Stimulated activated CD4-positive, alpha-beta T cell treated with anti-CD3 and anti-CD28 coated beads, Interleukin-2, amount 100 ng/mL, for 48 hours (primary cell): Measurements from ENCODE around the gene HMSD.

Experiments used
- DNase-seq, 2 donors: peaks; one replicate each; pipeline ENCODE4 v3.0.0-alpha.2; 2020

HMSD gene

DNA sequence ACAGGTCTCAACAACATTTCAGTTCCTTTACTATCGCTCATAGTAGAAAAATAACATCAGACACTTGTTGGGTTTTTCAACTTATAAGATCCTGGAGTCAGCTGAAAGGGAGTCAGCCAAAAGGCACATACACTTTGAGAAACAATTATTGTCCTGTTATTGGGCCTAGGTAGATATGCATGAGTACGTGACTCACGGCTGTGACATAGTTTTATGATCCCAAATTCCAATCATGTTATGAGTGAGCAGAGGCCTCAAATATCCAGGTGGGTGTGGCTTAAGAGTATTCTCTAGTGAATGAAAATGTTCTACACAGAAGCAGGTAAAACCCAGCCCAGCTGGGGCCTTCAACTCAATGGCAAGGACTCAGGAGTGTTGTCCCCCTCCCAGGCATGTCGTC lies 47.9 kb downstream of the HMSD start:
- no peak for DNase-seq

DNA sequence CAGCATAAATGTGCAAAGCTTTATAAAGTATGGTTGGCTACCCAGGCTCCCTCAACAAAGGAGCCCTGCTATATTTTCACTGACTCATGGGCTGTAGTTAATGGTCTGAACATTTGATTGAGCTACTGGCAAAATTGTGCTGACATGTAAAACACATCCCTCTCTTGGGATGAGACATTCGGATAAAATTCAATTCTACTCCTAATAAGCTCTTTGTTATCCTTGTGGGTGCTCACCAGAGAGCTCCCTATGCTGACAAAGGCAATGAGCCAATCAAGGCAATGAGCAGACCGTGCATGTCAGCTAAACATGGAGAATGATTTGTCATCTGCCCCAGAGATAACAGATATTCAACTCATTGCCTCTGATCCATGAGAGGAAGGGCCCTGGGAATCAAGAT lies 48.5 kb downstream of the HMSD start:
- DNase-seq, result no peak

DNA sequence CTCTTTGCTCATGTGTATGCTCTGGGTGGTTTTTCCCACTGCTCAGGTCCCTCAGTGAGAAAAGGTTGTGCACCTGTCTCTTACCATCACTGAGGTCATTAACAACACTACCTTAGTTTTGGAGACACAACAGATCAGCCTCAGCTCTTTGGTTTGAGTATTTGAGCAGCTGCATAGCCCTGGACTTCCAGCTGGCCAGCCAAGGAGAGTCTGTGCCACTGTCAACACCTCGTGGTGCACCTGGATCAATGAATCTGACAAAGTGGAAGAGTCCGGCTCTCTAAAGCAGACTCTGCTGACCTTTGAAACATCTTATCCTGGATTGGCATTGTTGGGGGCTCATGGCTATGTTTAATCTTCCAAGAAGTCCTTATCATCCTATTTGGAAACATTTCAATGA lies 50.8 kb downstream of the HMSD start:
- DNase-seq, result no peak

DNA sequence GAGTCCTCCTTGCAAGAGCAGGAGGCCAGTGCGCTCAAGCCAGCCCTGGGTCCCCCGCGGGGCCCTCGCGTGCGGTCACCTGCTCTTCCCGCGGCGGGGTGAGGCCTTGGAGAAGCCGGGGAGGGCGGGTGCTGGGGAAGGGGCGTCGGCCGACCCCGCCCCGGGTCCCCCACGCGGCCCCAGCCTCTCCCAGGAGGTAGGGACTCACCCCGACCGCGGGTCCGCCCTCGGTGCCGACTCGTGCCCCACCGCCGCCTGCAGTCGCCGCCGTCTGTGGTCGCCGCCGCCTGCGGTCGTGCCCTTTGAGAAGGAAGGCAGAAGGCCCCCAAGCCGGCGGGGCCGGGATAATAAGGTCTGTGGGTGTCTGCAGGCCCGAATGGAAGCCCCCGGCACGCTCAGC lies 53.5 kb downstream of the HMSD start:
- no peak for DNase-seq

DNA sequence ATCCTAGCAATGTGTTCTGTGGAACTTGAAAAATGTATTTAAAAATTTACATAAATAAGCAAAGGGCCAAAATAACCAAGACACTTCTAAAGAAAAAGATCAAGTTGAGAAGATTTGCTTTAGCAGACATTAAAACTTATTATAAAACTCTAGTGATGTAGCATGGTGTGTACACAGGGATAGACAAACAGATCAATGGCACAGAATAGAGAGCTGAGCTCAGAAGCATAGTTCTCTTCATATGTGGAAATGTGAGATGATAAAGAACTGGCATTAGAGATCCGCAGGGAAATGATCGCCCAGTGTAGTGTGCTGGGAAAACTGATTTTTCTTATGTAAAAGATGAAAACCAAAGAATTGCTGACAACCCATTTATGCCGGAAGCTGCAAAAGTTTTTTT lies 60.2 kb downstream of the HMSD start:
- DNase-seq, result no peak
